ENCODE data around the gene CLDN14. TPM values are rescaled to one million over a fixed set of nuclear protein-coding genes. Genes with fewer than 3 reads are reported as not detected.

Gene CLDN14
- total and polyA plus RNA-seq, 2 experiments from 2014 or later = not detected

DNA sequence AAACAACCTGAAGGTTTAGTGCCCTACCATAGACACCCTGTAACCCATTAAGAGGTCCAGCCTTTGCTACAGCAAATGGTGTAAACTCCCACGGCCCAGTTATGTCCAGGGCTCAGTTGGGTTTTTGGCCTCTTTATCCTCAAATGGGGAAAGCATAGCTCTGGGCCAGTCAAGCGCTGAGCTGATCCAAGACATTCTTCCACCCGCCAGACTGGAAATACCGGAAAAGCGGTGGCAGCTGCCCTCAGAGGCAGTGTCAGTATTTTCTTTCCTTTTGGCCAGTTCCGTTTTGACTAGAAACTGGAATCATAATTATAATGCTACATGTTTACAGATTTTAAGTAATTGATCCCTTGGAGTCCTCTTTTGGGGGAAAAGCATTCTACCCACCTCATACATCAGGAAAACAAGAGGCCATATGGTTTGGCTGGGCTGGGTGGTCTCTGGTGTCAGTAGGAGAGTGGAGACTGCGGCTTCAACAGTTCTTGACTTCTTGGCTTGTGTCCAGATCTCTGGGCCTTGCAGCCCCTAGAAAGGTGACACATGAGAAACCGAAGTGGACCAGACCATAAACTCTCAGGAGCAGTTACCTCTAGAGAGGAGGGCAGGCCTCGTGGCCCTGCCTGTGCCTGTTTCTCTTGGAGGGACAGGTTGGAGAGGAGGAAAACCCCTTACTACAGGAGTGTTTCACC, 30.2 kb upstream of the CLDN14 start (continued):
- TF ChIP-seq, protein P1, sequence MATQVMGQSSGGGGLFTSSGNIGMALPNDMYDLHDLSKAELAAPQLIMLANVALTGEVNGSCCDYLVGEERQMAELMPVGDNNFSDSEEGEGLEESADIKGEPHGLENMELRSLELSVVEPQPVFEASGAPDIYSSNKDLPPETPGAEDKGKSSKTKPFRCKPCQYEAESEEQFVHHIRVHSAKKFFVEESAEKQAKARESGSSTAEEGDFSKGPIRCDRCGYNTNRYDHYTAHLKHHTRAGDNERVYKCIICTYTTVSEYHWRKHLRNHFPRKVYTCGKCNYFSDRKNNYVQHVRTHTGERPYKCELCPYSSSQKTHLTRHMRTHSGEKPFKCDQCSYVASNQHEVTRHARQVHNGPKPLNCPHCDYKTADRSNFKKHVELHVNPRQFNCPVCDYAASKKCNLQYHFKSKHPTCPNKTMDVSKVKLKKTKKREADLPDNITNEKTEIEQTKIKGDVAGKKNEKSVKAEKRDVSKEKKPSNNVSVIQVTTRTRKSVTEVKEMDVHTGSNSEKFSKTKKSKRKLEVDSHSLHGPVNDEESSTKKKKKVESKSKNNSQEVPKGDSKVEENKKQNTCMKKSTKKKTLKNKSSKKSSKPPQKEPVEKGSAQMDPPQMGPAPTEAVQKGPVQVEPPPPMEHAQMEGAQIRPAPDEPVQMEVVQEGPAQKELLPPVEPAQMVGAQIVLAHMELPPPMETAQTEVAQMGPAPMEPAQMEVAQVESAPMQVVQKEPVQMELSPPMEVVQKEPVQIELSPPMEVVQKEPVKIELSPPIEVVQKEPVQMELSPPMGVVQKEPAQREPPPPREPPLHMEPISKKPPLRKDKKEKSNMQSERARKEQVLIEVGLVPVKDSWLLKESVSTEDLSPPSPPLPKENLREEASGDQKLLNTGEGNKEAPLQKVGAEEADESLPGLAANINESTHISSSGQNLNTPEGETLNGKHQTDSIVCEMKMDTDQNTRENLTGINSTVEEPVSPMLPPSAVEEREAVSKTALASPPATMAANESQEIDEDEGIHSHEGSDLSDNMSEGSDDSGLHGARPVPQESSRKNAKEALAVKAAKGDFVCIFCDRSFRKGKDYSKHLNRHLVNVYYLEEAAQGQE (IDR thresholded peaks at IDR 0.05; ENCODE audit: unreplicated experiment) = no peak

DNA sequence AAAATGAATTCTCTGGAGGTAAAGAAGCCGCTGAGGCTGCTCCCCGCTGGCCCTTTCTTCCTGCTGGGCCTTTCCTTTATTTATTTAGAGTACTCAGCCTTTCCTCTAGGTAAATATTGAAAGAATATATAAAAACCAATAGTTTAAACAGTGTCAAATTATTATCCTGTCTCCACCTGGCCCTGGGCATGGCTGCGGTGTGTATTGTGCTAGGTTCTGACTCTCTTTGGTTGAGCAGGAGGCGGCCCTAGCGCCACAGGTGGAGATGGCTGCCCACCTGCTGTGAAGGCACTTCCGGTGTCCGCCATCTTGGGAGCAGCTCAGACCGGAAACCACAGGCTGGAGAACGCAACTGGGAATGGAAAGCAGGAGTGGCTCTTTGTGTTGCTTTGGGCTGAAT, 29.0 kb upstream of the CLDN14 start:
- no peaks in the 10 kb centered on the region for H3K36me3 Mint-ChIP-seq (ENCODE audit: low read depth)
- no peak overlapping the region; the same call in 1 of the 2 replicates for H3K27ac Mint-ChIP-seq
- ATAC-seq (no peak), DNase-seq (ENCODE audit: low spot score) (no peak)
- Histone ChIP-seq H3K36me3 (ENCODE audit: insufficient read depth) (no peaks in the 10 kb centered on the region), H3F3A (replicated peaks; ENCODE audit: low read depth) (no peaks in the 10 kb centered on the region), H3K9me2 (ENCODE audit: insufficient read depth) (0 out of 2 replicates have a peak, but pooled peaks cover 6% of the 10 kb centered on the region), H3K4me1 (ENCODE audit: insufficient read depth) (no peaks in the 10 kb centered on the region), H4K20me1 (replicated peaks; ENCODE audit: insufficient read depth) (no peaks in the 10 kb centered on the region), H3K27ac (ENCODE audit: low read depth) (no peak overlapping the region), H3K4me2 (no peak overlapping the region), H3K79me2 (replicated peaks; ENCODE audit: insufficient read depth) (no peaks in the 10 kb centered on the region), H3K27me3 (ENCODE audit: insufficient read depth) (no peaks in the 10 kb centered on the region), H2AFZ (peak overlapping the region; percentile 59; the same call in 1 of the 2 replicates), H3K4me3 (no peak overlapping the region)
- H3K27me3 Mint-ChIP-seq (ENCODE audit: insufficient read depth, low read depth, poor library complexity) = peaks cover 4% of the 10 kb centered on the region
- H3K9me3 Mint-ChIP-seq = peaks cover 3% of the 10 kb centered on the region; the same call in 2 of the 3 replicates
- TF ChIP-seq NANOG (IDR thresholded peaks at IDR 0.05; ENCODE audit: borderline replicate concordance) (no peak), ZNF331 (CRISPR knock-in tag; IDR thresholded peaks at IDR 0.05; ENCODE audit: low read depth) (no peak), STAT1 (IDR thresholded peaks at IDR 0.05; ENCODE audit: unreplicated experiment) (no peak), EZH2phosphoT487 (IDR thresholded peaks at IDR 0.05; ENCODE audit: unreplicated experiment) (no peak), CREB1 (CRISPR knock-in tag; IDR thresholded peaks at IDR 0.05; ENCODE audit: low read depth) (no peak)
- TF ChIP-seq, protein P2, sequence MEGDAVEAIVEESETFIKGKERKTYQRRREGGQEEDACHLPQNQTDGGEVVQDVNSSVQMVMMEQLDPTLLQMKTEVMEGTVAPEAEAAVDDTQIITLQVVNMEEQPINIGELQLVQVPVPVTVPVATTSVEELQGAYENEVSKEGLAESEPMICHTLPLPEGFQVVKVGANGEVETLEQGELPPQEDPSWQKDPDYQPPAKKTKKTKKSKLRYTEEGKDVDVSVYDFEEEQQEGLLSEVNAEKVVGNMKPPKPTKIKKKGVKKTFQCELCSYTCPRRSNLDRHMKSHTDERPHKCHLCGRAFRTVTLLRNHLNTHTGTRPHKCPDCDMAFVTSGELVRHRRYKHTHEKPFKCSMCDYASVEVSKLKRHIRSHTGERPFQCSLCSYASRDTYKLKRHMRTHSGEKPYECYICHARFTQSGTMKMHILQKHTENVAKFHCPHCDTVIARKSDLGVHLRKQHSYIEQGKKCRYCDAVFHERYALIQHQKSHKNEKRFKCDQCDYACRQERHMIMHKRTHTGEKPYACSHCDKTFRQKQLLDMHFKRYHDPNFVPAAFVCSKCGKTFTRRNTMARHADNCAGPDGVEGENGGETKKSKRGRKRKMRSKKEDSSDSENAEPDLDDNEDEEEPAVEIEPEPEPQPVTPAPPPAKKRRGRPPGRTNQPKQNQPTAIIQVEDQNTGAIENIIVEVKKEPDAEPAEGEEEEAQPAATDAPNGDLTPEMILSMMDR (conservative IDR thresholded peaks at IDR 0.05; ENCODE audit: low read depth in 2 of 2) = no peak
- TF ChIP-seq, protein P3, sequence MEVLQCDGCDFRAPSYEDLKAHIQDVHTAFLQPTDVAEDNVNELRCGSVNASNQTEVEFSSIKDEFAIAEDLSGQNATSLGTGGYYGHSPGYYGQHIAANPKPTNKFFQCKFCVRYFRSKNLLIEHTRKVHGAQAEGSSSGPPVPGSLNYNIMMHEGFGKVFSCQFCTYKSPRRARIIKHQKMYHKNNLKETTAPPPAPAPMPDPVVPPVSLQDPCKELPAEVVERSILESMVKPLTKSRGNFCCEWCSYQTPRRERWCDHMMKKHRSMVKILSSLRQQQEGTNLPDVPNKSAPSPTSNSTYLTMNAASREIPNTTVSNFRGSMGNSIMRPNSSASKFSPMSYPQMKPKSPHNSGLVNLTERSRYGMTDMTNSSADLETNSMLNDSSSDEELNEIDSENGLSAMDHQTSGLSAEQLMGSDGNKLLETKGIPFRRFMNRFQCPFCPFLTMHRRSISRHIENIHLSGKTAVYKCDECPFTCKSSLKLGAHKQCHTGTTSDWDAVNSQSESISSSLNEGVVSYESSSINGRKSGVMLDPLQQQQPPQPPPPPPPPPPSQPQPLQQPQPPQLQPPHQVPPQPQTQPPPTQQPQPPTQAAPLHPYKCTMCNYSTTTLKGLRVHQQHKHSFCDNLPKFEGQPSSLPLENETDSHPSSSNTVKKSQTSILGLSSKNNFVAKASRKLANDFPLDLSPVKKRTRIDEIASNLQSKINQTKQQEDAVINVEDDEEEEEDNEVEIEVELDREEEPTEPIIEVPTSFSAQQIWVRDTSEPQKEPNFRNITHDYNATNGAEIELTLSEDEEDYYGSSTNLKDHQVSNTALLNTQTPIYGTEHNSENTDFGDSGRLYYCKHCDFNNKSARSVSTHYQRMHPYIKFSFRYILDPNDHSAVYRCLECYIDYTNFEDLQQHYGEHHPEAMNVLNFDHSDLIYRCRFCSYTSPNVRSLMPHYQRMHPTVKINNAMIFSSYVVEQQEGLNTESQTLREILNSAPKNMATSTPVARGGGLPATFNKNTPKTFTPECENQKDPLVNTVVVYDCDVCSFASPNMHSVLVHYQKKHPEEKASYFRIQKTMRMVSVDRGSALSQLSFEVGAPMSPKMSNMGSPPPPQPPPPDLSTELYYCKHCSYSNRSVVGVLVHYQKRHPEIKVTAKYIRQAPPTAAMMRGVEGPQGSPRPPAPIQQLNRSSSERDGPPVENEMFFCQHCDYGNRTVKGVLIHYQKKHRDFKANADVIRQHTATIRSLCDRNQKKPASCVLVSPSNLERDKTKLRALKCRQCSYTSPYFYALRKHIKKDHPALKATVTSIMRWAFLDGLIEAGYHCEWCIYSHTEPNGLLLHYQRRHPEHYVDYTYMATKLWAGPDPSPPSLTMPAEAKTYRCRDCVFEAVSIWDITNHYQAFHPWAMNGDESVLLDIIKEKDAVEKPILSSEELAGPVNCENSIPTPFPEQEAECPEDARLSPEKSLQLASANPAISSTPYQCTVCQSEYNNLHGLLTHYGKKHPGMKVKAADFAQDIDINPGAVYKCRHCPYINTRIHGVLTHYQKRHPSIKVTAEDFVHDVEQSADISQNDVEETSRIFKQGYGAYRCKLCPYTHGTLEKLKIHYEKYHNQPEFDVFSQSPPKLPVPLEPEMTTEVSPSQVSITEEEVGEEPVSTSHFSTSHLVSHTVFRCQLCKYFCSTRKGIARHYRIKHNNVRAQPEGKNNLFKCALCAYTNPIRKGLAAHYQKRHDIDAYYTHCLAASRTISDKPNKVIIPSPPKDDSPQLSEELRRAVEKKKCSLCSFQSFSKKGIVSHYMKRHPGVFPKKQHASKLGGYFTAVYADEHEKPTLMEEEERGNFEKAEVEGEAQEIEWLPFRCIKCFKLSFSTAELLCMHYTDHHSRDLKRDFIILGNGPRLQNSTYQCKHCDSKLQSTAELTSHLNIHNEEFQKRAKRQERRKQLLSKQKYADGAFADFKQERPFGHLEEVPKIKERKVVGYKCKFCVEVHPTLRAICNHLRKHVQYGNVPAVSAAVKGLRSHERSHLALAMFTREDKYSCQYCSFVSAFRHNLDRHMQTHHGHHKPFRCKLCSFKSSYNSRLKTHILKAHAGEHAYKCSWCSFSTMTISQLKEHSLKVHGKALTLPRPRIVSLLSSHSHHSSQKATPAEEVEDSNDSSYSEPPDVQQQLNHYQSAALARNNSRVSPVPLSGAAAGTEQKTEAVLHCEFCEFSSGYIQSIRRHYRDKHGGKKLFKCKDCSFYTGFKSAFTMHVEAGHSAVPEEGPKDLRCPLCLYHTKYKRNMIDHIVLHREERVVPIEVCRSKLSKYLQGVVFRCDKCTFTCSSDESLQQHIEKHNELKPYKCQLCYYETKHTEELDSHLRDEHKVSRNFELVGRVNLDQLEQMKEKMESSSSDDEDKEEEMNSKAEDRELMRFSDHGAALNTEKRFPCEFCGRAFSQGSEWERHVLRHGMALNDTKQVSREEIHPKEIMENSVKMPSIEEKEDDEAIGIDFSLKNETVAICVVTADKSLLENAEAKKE (CRISPR knock-in tag; IDR thresholded peaks at IDR 0.05) = no peak
- TF ChIP-seq, protein P4, sequence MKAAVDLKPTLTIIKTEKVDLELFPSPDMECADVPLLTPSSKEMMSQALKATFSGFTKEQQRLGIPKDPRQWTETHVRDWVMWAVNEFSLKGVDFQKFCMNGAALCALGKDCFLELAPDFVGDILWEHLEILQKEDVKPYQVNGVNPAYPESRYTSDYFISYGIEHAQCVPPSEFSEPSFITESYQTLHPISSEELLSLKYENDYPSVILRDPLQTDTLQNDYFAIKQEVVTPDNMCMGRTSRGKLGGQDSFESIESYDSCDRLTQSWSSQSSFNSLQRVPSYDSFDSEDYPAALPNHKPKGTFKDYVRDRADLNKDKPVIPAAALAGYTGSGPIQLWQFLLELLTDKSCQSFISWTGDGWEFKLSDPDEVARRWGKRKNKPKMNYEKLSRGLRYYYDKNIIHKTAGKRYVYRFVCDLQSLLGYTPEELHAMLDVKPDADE (IDR thresholded peaks at IDR 0.05) = no peak
- H3K4me3 Mint-ChIP-seq = no peak overlapping the region
- H3K4me1 Mint-ChIP-seq = peaks cover 14% of the 10 kb centered on the region; the same call in 2 of the 3 replicates
